Loucy (cell line): ENCODE measurements around the gene PTPMT1.

ENCODE experiments used
- H2AFZ ChIP-seq: fragments of 200-600 bp; sonication (generic); 2 replicates; pipeline ENCODE4 v1.6.0; 2016; ENCODE audit warnings: antibody characterized with exemption, mild to moderate bottlenecking, low read length, moderate library complexity
- H3F3A ChIP-seq: fragments of 200-600 bp; 2 replicates; pipeline ENCODE4 v1.6.0; 2016; ENCODE audit warnings: antibody characterized with exemption, low read depth, mild to moderate bottlenecking
- H3K27me3 ChIP-seq: fragments of 200-600 bp; sonication (generic); 2 replicates; pipeline ENCODE4 v1.6.1; 2014; ENCODE audit warnings: low read length, mild to moderate bottlenecking; ENCODE audit not compliant: insufficient read depth, poor library complexity, severe bottlenecking
- H3K36me3 ChIP-seq: fragments of 200-600 bp; sonication (generic); 2 replicates; pipeline ENCODE4 v1.6.1; 2016; ENCODE audit warnings: low read length; ENCODE audit not compliant: insufficient read depth
- H3K4me1 ChIP-seq: fragments of 200-600 bp; sonication (generic); 2 replicates; pipeline ENCODE4 v1.5.1; 2014; ENCODE audit warnings: low read length, mild to moderate bottlenecking; ENCODE audit not compliant: insufficient read depth, poor library complexity, severe bottlenecking
- H3K4me2 ChIP-seq: fragments of 200-600 bp; sonication (generic); 2 replicates; pipeline ENCODE4 v1.6.0; 2014; ENCODE audit warnings: antibody characterized with exemption, low read length, low read depth, mild to moderate bottlenecking; ENCODE audit not compliant: poor library complexity, severe bottlenecking
- H3K4me3 ChIP-seq: fragments of 200-600 bp; sonication (generic); 2 replicates; pipeline ENCODE4 v1.5.1; 2014; ENCODE audit warnings: low read length, mild to moderate bottlenecking, mixed read lengths; ENCODE audit not compliant: poor library complexity, severe bottlenecking
- H3K79me2 ChIP-seq: fragments of 200-600 bp; sonication (generic); 2 replicates; pipeline ENCODE4 v1.6.1; 2014; ENCODE audit warnings: low read length; ENCODE audit not compliant: insufficient read depth
- H3K9ac ChIP-seq: fragments of 200-600 bp; sonication (generic); 2 replicates; pipeline ENCODE4 v1.6.0; 2014; ENCODE audit warnings: mild to moderate bottlenecking, low read depth, low read length, moderate library complexity; ENCODE audit not compliant: poor library complexity, severe bottlenecking
- H3K9me2 ChIP-seq: fragments of 200-600 bp; sonication (generic); replicated peaks from 2 replicates; pipeline ENCODE4 v1.6.1; 2016; ENCODE audit warnings: low read depth, low read length, mixed read lengths
- H3K9me3 ChIP-seq: fragments of 200-600 bp; sonication (generic); 2 replicates; pipeline ENCODE4 v1.6.1; 2014; ENCODE audit warnings: mild to moderate bottlenecking, antibody characterized with exemption, low read length, low read depth; ENCODE audit not compliant: insufficient read depth
- H4K20me1 ChIP-seq: fragments of 200-600 bp; sonication (generic); 2 replicates; pipeline ENCODE4 v1.6.0; 2014; ENCODE audit warnings: antibody characterized with exemption, low read length, mild to moderate bottlenecking; ENCODE audit not compliant: insufficient read depth, poor library complexity, severe bottlenecking
- CTCF ChIP-seq: fragments of 200-600 bp; sonication (generic); conservative IDR thresholded peaks from 2 replicates; pipeline ENCODE4 v1.5.1; 2014; ENCODE audit warnings: mild to moderate bottlenecking, antibody characterized with exemption, low read length
- EZH2phosphoT487 ChIP-seq: fragments of 200-600 bp; IDR thresholded peaks from 2 replicates; pipeline ENCODE4 v1.6.1; 2018; ENCODE audit warnings: antibody characterized with exemption, mild to moderate bottlenecking, moderate library complexity, borderline replicate concordance

Gene PTPMT1

DNA sequence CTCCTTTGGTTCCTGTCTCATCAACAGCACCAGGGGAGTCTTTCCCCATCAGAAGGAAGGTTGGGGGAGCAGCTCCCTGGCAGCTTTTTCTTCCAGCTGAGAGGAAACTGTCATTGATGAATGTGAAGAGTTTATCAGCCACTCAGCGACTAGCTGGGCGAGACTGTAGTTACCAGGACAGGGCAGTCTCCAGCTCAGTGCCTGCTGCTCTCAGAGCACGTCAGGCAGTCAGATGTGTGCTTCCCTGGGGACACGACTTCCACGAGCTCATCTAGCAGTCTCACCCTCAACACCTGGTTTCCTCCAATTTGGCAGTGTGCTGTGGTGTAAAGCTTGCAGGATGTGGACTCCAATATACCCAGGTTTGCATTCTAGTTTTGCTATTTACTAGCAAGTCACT is 41.3 kb downstream of the PTPMT1 start:
- Histone ChIP-seq H3K4me2 (peak overlapping the region; percentile 46), H3K9me2 (no peaks in the 10 kb centered on the region), H3K9ac (peak overlapping the region; percentile 54), H3K27me3 (no peaks in the 10 kb centered on the region), H3K79me2 (no peaks in the 10 kb centered on the region), H2AFZ (no peak overlapping the region), H4K20me1 (no peaks in the 10 kb centered on the region), H3K4me1 (peaks cover 27% of the 10 kb centered on the region), H3K4me3 (peak overlapping the region; percentile 43), H3F3A (no peaks in the 10 kb centered on the region), H3K9me3 (no peaks in the 10 kb centered on the region), H3K36me3 (peaks cover 2% of the 10 kb centered on the region; the same call in 1 of the 2 replicates)
- TF ChIP-seq EZH2phosphoT487 (no peak), CTCF (no peak)

- peaks cover 2% of the 10 kb centered on the region; the same call in 1 of the 2 replicates for H3K36me3 ChIP-seq
- peak overlapping the region; percentile 43 for H3K4me3 ChIP-seq
- no peaks in the 10 kb centered on the region for H3K27me3 ChIP-seq
- H3K4me1 ChIP-seq = peaks cover 27% of the 10 kb centered on the region
- no peaks in the 10 kb centered on the region for H3F3A ChIP-seq
- no peaks in the 10 kb centered on the region for H4K20me1 ChIP-seq
- H3K4me2 ChIP-seq = peak overlapping the region; percentile 46
- no peaks in the 10 kb centered on the region for H3K9me3 ChIP-seq
- no peak for TF ChIP-seq CTCF
- TF ChIP-seq EZH2phosphoT487 = no peak
- peak overlapping the region; percentile 54 for H3K9ac ChIP-seq
- H3K9me2 ChIP-seq = no peaks in the 10 kb centered on the region
- H2AFZ ChIP-seq = no peak overlapping the region
- H3K79me2 ChIP-seq = no peaks in the 10 kb centered on the region
These were observed 42.0 kb downstream of the PTPMT1 start for GRCh38 chr11:47607380-47607779.

- Histone ChIP-seq H3K4me3 (no peak overlapping the region), H3K79me2 (no peaks in the 10 kb centered on the region), H4K20me1 (no peaks in the 10 kb centered on the region), H3K9me2 (no peaks in the 10 kb centered on the region), H3K4me1 (peaks cover 27% of the 10 kb centered on the region), H3K9ac (no peak overlapping the region), H3K36me3 (peaks cover 2% of the 10 kb centered on the region; the same call in 1 of the 2 replicates), H3K27me3 (no peaks in the 10 kb centered on the region), H2AFZ (no peak overlapping the region), H3K4me2 (no peak overlapping the region), H3F3A (no peaks in the 10 kb centered on the region), H3K9me3 (no peaks in the 10 kb centered on the region)
- no peak for TF ChIP-seq CTCF
- no peak for TF ChIP-seq EZH2phosphoT487
These were observed 44.3 kb downstream of the PTPMT1 start for GRCh38 chr11:47609675-47610074.
